Measurements from ENCODE around the gene SARM1.

The SARM1 gene

DNA sequence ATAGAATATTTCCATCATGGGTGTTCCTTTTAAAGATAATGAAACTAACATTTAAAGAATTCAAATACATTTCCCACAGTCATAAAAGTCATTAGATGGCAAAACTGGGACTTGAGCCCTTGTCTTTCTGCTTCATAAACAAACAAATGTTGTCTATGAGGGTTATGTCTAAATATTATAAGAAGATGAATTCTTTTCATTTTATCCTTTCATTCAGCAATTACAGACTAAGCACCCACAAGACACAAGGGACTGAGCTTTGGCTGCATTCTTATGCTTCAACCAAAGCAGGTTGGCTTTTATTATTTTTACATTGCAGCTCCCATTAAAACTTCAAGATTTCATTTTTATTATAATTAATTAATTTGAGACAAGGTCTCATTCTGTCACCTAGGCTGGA, 14.9 kb downstream of the SARM1 start:
- no peak overlapping the region for H2BK12ac ChIP-seq (ENCODE audit: low read length in 2 of 2)

DNA sequence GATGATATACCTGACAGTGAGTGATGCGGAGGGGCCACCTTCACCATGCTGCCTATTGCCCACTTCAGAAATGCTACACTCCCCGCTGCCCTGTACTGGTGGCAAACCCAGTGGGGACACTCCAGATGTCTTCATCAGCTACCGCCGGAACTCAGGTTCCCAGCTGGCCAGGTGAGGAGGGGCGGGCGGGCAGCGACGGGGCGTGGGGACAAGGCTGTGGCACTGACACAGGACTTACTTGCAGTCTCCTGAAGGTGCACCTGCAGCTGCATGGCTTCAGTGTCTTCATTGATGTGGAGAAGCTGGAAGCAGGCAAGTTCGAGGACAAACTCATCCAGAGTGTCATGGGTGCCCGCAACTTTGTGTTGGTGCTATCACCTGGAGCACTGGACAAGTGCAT, 16.6 kb downstream of the SARM1 start:
- H3K23ac ChIP-seq (ENCODE audit: low read length in 2 of 2): no peak overlapping the region
- no peak overlapping the region for H3K27ac ChIP-seq (ENCODE audit: low read length, poor library complexity, severe bottlenecking)
- H3K4me3 ChIP-seq (ENCODE audit: insufficient read depth in 1 of 2, low read depth in 1 of 2, low read length in 2 of 2): no peak overlapping the region
- no peaks in the 10 kb centered on the region for H3K9me3 ChIP-seq (ENCODE audit: control insufficient read depth, low read length)
- no peak overlapping the region for H2BK15ac ChIP-seq (ENCODE audit: low read depth, poor library complexity, severe bottlenecking)
- DNase-seq: no peak
- H3K14ac ChIP-seq (ENCODE audit: low read length in 2 of 2): no peak overlapping the region
- H2BK5ac ChIP-seq (ENCODE audit: low read depth, low read length, poor library complexity, severe bottlenecking): no peak overlapping the region
- peaks cover 7 to 18% of the 10 kb centered on the region in 2 experiments for H3K27me3 ChIP-seq (ENCODE audit: control insufficient read depth in 1 of 2, insufficient read depth in 1 of 2, low read length in 2 of 2)
- peaks cover 9% of the 10 kb centered on the region for H3K4me1 ChIP-seq (ENCODE audit: control insufficient read depth, insufficient read depth, low read depth, low read length)
- WGBS: 98% methylated on average over 11 of the region's 11 CpGs
- no peak overlapping the region for H4K91ac ChIP-seq (ENCODE audit: low read length)
- no peak overlapping the region for H2AFZ ChIP-seq (ENCODE audit: low read depth, low read length)
- no peak overlapping the region for H2BK12ac ChIP-seq (ENCODE audit: low read length in 2 of 2)
- no peaks in the 10 kb centered on the region for H3K79me1 ChIP-seq (replicated peaks; ENCODE audit: low read length, poor library complexity, severe bottlenecking)
- H3K4ac ChIP-seq (ENCODE audit: low read depth in 1 of 2, low read length in 2 of 2): no peak overlapping the region
- peaks cover 10 to 28% of the 10 kb centered on the region in 2 experiments for H3K36me3 ChIP-seq (ENCODE audit: control insufficient read depth in 1 of 2, insufficient read depth in 2 of 2, low read depth in 1 of 2, low read length in 2 of 2)
- H3K18ac ChIP-seq (ENCODE audit: low read depth in 1 of 2, low read length in 2 of 2): no peak overlapping the region
- no peak overlapping the region for H3K4me2 ChIP-seq (ENCODE audit: low read length, poor library complexity, severe bottlenecking)
- H4K8ac ChIP-seq (ENCODE audit: low read length): no peak overlapping the region
- no peak overlapping the region for H2AK5ac ChIP-seq (ENCODE audit: low read length, severe bottlenecking)
- no peak overlapping the region for H3K9ac ChIP-seq (ENCODE audit: low read length)
- H2BK120ac ChIP-seq (ENCODE audit: low read depth, low read length): no peak overlapping the region

More for the DNA sequence above, 14.9 kb downstream of the SARM1 start:
- DNase-seq: no peak
- no peak overlapping the region for H3K14ac ChIP-seq (ENCODE audit: low read length in 2 of 2)
- H3K23ac ChIP-seq (ENCODE audit: low read length in 2 of 2): no peak overlapping the region
- H3K27me3 ChIP-seq (ENCODE audit: control insufficient read depth in 1 of 2, insufficient read depth in 1 of 2, low read length in 2 of 2): peaks cover 12 to 27% of the 10 kb centered on the region in 2 experiments
- H3K18ac ChIP-seq (ENCODE audit: low read depth in 1 of 2, low read length in 2 of 2): no peak overlapping the region
- H3K4me1 ChIP-seq (ENCODE audit: control insufficient read depth, insufficient read depth, low read depth, low read length): peaks cover 10% of the 10 kb centered on the region
- no peak overlapping the region for H3K27ac ChIP-seq (ENCODE audit: low read length, poor library complexity, severe bottlenecking)
- H3K79me1 ChIP-seq (replicated peaks; ENCODE audit: low read length, poor library complexity, severe bottlenecking): no peaks in the 10 kb centered on the region
- H2AFZ ChIP-seq (ENCODE audit: low read depth, low read length): no peak overlapping the region
- H3K4ac ChIP-seq (ENCODE audit: low read depth in 1 of 2, low read length in 2 of 2): no peak overlapping the region
- no peak overlapping the region for H3K4me3 ChIP-seq (ENCODE audit: insufficient read depth in 1 of 2, low read depth in 1 of 2, low read length in 2 of 2)
- H2BK15ac ChIP-seq (ENCODE audit: low read depth, poor library complexity, severe bottlenecking): no peak overlapping the region
- H4K8ac ChIP-seq (ENCODE audit: low read length): no peak overlapping the region
- no peaks in the 10 kb centered on the region for H3K9me3 ChIP-seq (ENCODE audit: control insufficient read depth, low read length)
- no peak overlapping the region for H3K4me2 ChIP-seq (ENCODE audit: low read length, poor library complexity, severe bottlenecking)
- no peak overlapping the region for H3K9ac ChIP-seq (ENCODE audit: low read length)
- H2AK5ac ChIP-seq (ENCODE audit: low read length, severe bottlenecking): no peak overlapping the region
- no peak overlapping the region for H4K91ac ChIP-seq (ENCODE audit: low read length)
- no peak overlapping the region for H2BK5ac ChIP-seq (ENCODE audit: low read depth, low read length, poor library complexity, severe bottlenecking)
- peaks cover 14 to 28% of the 10 kb centered on the region in 2 experiments for H3K36me3 ChIP-seq (ENCODE audit: control insufficient read depth in 1 of 2, insufficient read depth in 2 of 2, low read depth in 1 of 2, low read length in 2 of 2)
- no peak overlapping the region for H2BK120ac ChIP-seq (ENCODE audit: low read depth, low read length)

DNA sequence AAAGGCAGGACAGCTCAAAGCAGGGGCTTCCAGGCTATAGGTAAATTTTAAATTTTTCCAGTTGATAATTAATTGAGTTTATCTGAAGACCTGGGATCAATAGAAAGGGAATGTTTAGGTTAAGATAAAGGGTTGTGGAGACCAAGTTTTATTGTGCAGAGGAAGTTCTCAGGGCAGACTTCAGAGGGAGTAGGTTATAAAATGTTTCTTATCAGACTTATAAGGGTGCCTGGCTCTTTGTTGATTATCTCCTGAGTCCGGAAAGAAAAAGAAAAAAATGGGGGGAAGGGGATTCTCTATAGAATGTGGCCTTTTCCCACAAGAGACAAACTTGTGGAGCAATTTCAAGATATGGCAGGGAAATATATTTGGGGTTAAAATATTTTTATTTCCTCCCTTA, 18.6 kb downstream of the SARM1 start:
- Histone ChIP-seq H3K4me3 (ENCODE audit: insufficient read depth in 1 of 2, low read depth in 1 of 2, low read length in 2 of 2) (no peak overlapping the region), H3K18ac (ENCODE audit: low read depth in 1 of 2, low read length in 2 of 2) (no peak overlapping the region), H3K23ac (ENCODE audit: low read length in 2 of 2) (no peak overlapping the region), H2AFZ (ENCODE audit: low read depth, low read length) (no peak overlapping the region), H3K9ac (ENCODE audit: low read length) (no peak overlapping the region), H4K91ac (ENCODE audit: low read length) (no peak overlapping the region), H3K4me2 (ENCODE audit: low read length, poor library complexity, severe bottlenecking) (no peak overlapping the region), H3K4me1 (ENCODE audit: control insufficient read depth, insufficient read depth, low read depth, low read length) (no peaks in the 10 kb centered on the region), H3K14ac (ENCODE audit: low read length in 2 of 2) (no peak overlapping the region), H2BK5ac (ENCODE audit: low read depth, low read length, poor library complexity, severe bottlenecking) (no peak overlapping the region), H2BK15ac (ENCODE audit: low read depth, poor library complexity, severe bottlenecking) (no peak overlapping the region), H3K27me3 (ENCODE audit: control insufficient read depth in 1 of 2, insufficient read depth in 1 of 2, low read length in 2 of 2) (no peaks in the 10 kb centered on the region), H3K9me3 (ENCODE audit: control insufficient read depth, low read length) (no peaks in the 10 kb centered on the region), H2AK5ac (ENCODE audit: low read length, severe bottlenecking) (no peak overlapping the region), H2BK12ac (ENCODE audit: low read length in 2 of 2) (no peak overlapping the region), H3K27ac (ENCODE audit: low read length, poor library complexity, severe bottlenecking) (no peak overlapping the region), H3K79me1 (replicated peaks; ENCODE audit: low read length, poor library complexity, severe bottlenecking) (no peaks in the 10 kb centered on the region), H3K4ac (ENCODE audit: low read depth in 1 of 2, low read length in 2 of 2) (no peak overlapping the region), H3K36me3 (ENCODE audit: control insufficient read depth in 1 of 2, insufficient read depth in 2 of 2, low read depth in 1 of 2, low read length in 2 of 2) (peaks cover 6 to 28% of the 10 kb centered on the region in 2 experiments), H4K8ac (ENCODE audit: low read length) (no peak overlapping the region), H2BK120ac (ENCODE audit: low read depth, low read length) (no peak overlapping the region)
- no peak for DNase-seq
- 23% methylated on average over 1 of the region's 1 CpG for WGBS

DNA sequence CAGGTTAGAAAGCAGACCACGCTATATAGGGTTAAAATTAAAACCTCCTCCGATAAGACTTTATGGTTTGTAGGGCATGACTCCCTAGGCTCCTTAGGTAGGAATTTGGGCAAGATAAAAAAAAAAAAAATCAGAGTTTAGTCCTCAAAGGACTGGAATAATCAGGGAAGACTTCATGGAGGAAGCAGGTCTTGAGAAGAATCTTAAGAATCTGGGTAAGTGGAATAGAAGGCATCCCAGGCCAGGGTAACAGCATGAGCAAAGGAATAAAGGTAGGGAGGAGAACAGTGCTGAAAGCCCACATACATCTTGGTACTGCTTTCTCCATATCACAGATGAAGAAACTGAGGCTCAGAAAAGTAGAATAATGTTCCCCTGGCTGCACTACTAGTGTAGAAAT, 19.1 kb downstream of the SARM1 start:
- no peak overlapping the region for H2BK12ac ChIP-seq (ENCODE audit: low read length in 2 of 2)
- H4K8ac ChIP-seq (ENCODE audit: low read length): no peak overlapping the region
- no peaks in the 10 kb centered on the region for H3K79me1 ChIP-seq (replicated peaks; ENCODE audit: low read length, poor library complexity, severe bottlenecking)
- H3K18ac ChIP-seq (ENCODE audit: low read depth in 1 of 2, low read length in 2 of 2): no peak overlapping the region
- no peak overlapping the region for H3K4ac ChIP-seq (ENCODE audit: low read depth in 1 of 2, low read length in 2 of 2)
- H3K23ac ChIP-seq (ENCODE audit: low read length in 2 of 2): no peak overlapping the region
- H4K91ac ChIP-seq (ENCODE audit: low read length): no peak overlapping the region
- H3K14ac ChIP-seq (ENCODE audit: low read length in 2 of 2): no peak overlapping the region
- H2AK5ac ChIP-seq (ENCODE audit: low read length, severe bottlenecking): no peak overlapping the region
- no peak overlapping the region for H2BK5ac ChIP-seq (ENCODE audit: low read depth, low read length, poor library complexity, severe bottlenecking)
- H3K4me2 ChIP-seq (ENCODE audit: low read length, poor library complexity, severe bottlenecking): no peak overlapping the region
- H3K36me3 ChIP-seq (ENCODE audit: control insufficient read depth in 1 of 2, insufficient read depth in 2 of 2, low read depth in 1 of 2, low read length in 2 of 2): peaks cover 3 to 28% of the 10 kb centered on the region in 2 experiments
- DNase-seq: no peak
- no peaks in the 10 kb centered on the region for H3K9me3 ChIP-seq (ENCODE audit: control insufficient read depth, low read length)
- no peak overlapping the region for H2BK120ac ChIP-seq (ENCODE audit: low read depth, low read length)
- 94% methylated on average over 2 of the region's 2 CpGs for WGBS
- H3K27me3 ChIP-seq (ENCODE audit: control insufficient read depth in 1 of 2, insufficient read depth in 1 of 2, low read length in 2 of 2): no peaks in the 10 kb centered on the region
- no peaks in the 10 kb centered on the region for H3K4me1 ChIP-seq (ENCODE audit: control insufficient read depth, insufficient read depth, low read depth, low read length)
- H2BK15ac ChIP-seq (ENCODE audit: low read depth, poor library complexity, severe bottlenecking): no peak overlapping the region
- no peak overlapping the region for H3K4me3 ChIP-seq (ENCODE audit: insufficient read depth in 1 of 2, low read depth in 1 of 2, low read length in 2 of 2)
- no peak overlapping the region for H3K9ac ChIP-seq (ENCODE audit: low read length)
- no peak overlapping the region for H2AFZ ChIP-seq (ENCODE audit: low read depth, low read length)
- H3K27ac ChIP-seq (ENCODE audit: low read length, poor library complexity, severe bottlenecking): no peak overlapping the region
